NK-92 (cell line): Measurements from ENCODE around the gene OPN1MW2.
"Not testable (repeated sequence)": the region's sequence is repeated elsewhere in the genome, so short reads cannot be mapped to it uniquely, and the experiment has no call there.

ENCODE experiments used
- DNase-seq: peaks from one replicate; lab custom pipeline; 2025; ENCODE audit not compliant: unreplicated experiment; lab: John Stamatoyannopoulos, UW

OPN1MW2 gene

GRCh38 chrX:154263072-154263471 lies 43.5 kb downstream of the OPN1MW2 start:
- DNase-seq: not testable (repeated sequence)

DNA sequence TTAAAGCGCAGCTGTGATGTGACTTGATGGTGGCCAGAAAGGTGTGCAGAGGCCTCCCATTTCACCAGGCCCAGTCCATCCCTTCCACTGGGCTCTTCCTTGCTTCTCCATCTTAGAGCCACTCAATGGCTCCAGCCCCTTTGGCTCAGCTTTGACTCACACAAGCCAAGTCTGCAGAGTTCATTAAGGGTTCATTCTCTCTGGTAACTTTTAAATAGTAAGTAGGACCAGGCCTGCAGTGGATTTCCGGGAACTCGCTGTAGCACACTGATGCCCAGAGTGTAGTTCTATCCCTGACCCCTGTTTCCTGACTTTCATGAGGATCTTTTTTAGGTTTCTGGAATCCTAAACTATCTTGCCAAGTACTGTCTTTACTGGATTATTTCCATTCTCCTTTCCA lies 49.7 kb downstream of the OPN1MW2 start:
- DNase-seq: not testable (repeated sequence)
